IMR-90 (cell line): ENCODE data around the gene PTCH1. TPM values are rescaled to one million over a fixed set of nuclear protein-coding genes. Genes with fewer than 3 reads are reported as not detected.

Experiments used
- ATAC-seq: fragments of 200-7000 bp; cut with Tn5 transposase; 2 replicates; pipeline ENCODE4 v1.9.1; 2020; ENCODE audit warnings: low read depth, mild to moderate bottlenecking, moderate library complexity
- BruUV-seq: library from RNA; stranded (reverse); fragments of 400-500 nt; replicated peaks from 2 replicates; lab custom pipeline; 2021; lab: Mats Ljungman, UMichigan
- CTCF ChIA-PET: fragments of 300-600 bp; formaldehyde crosslinking; extraction: SDS; loops from one replicate; lab custom pipeline; 2021; ENCODE audit warnings: antibody characterized with exemption; lab: Yijun Ruan, JAX
- POLR2A ChIA-PET: fragments of 300-600 bp; sonication (Branson Sonifier 250); formaldehyde crosslinking; loops from one replicate; lab custom pipeline; 2022; ENCODE audit warnings: antibody characterized with exemption; ENCODE audit not compliant: unreplicated experiment; lab: Charles Lee
- DNase-seq: peaks from one replicate; pipeline ENCODE4 v3.0.0; 2013
- H2AFZ ChIP-seq: replicated peaks from 2 replicates; pipeline ENCODE3; 2013; ENCODE audit warnings: low read length, mild to moderate bottlenecking; ENCODE audit not compliant: poor library complexity
- H2AK5ac ChIP-seq: 2 replicates; pipeline ENCODE4 v1.6.1; 2013; ENCODE audit warnings: low read depth, low read length, inconsistent platforms
- H2AK9ac ChIP-seq: replicated peaks from 2 replicates; pipeline ENCODE3; 2013; ENCODE audit warnings: mild to moderate bottlenecking, low read depth, low read length, moderate library complexity; ENCODE audit not compliant: poor library complexity
- H2BK120ac ChIP-seq: 2 replicates; pipeline ENCODE4 v1.6.1; 2013; ENCODE audit warnings: low read depth, low read length, inconsistent platforms
- H2BK15ac ChIP-seq: 3 replicates; pipeline ENCODE4 v1.6.1; 2013; ENCODE audit warnings: low read depth, low read length, inconsistent platforms
- H2BK20ac ChIP-seq: 2 replicates; pipeline ENCODE4 v1.6.1; 2013; ENCODE audit warnings: low read depth, mild to moderate bottlenecking, inconsistent platforms, low read length, moderate library complexity
- H2BK5ac ChIP-seq: 2 replicates; pipeline ENCODE4 v1.6.1; 2013; ENCODE audit warnings: mild to moderate bottlenecking, low read depth, low read length, inconsistent platforms; ENCODE audit not compliant: poor library complexity, severe bottlenecking
- H3K14ac ChIP-seq: replicated peaks from 2 replicates; pipeline ENCODE4 v1.6.1; 2013; ENCODE audit warnings: low read depth, low read length, inconsistent platforms
- H3K18ac ChIP-seq: 2 replicates; pipeline ENCODE4 v1.6.1; 2013; ENCODE audit warnings: low read depth, low read length, control low read depth
- H3K23ac ChIP-seq: 2 replicates; pipeline ENCODE4 v1.6.1; 2013; ENCODE audit warnings: low read depth, low read length, inconsistent platforms
- H3K27ac ChIP-seq: 2 replicates; pipeline ENCODE4 v1.5.1; 2013; ENCODE audit warnings: mild to moderate bottlenecking, control low read depth, low read length; ENCODE audit not compliant: insufficient read depth
- H3K27me3 ChIP-seq: 2 replicates; pipeline ENCODE4 v1.6.1; 2013; ENCODE audit warnings: low read length; ENCODE audit not compliant: control insufficient read depth, insufficient read depth
- H3K36me3 ChIP-seq: 2 replicates; pipeline ENCODE4 v1.6.1; 2013; ENCODE audit warnings: low read length, mixed read lengths; ENCODE audit not compliant: control insufficient read depth, insufficient read depth
- H3K4ac ChIP-seq: 2 replicates; pipeline ENCODE4 v1.6.1; 2013; ENCODE audit warnings: low read depth, low read length, inconsistent platforms
- H3K4me1 ChIP-seq: 2 replicates; pipeline ENCODE4 v1.6.1; 2013; ENCODE audit warnings: low read length, mixed read lengths; ENCODE audit not compliant: control insufficient read depth, insufficient read depth
- H3K4me2 ChIP-seq: 2 replicates; pipeline ENCODE4 v1.6.1; 2013; ENCODE audit warnings: low read depth, mild to moderate bottlenecking, control low read depth, low read length, moderate library complexity
- H3K4me3 ChIP-seq: 2 replicates; pipeline ENCODE4 v1.5.1; 2013; ENCODE audit warnings: low read depth, mild to moderate bottlenecking, control low read depth, low read length, moderate library complexity; ENCODE audit not compliant: insufficient read depth
- H3K56ac ChIP-seq: 2 replicates; pipeline ENCODE4 v1.6.1; 2013; ENCODE audit warnings: low read length, inconsistent platforms; ENCODE audit not compliant: insufficient read depth; ENCODE audit errors: extremely low read depth
- H3K79me1 ChIP-seq, 2 experiments: 2 replicates each; pipeline ENCODE4 v1.6.1; 2013; ENCODE audit warnings: low read length in 2 of 2, inconsistent platforms in 1 of 2, low read depth in 1 of 2
- H3K9ac ChIP-seq: 2 replicates; pipeline ENCODE4 v1.6.1; 2013; ENCODE audit warnings: low read depth, low read length, control low read depth
- H3K9me1 ChIP-seq: 2 replicates; pipeline ENCODE4 v1.6.1; 2013; ENCODE audit warnings: low read length, inconsistent platforms; ENCODE audit not compliant: insufficient read depth
- H3K9me3 ChIP-seq: 2 replicates; pipeline ENCODE4 v1.6.1; 2013; ENCODE audit warnings: low read length; ENCODE audit not compliant: control insufficient read depth, insufficient read depth
- H4K20me1 ChIP-seq: 2 replicates; pipeline ENCODE4 v1.6.1; 2013; ENCODE audit warnings: low read length, inconsistent platforms; ENCODE audit not compliant: insufficient read depth
- H4K5ac ChIP-seq: 2 replicates; pipeline ENCODE4 v1.6.1; 2013; ENCODE audit warnings: mild to moderate bottlenecking, low read depth, low read length, control low read depth
- H4K8ac ChIP-seq, 2 experiments: 2 replicates each; pipeline ENCODE4 v1.6.1; 2013; ENCODE audit warnings: low read depth in 2 of 2, low read length in 2 of 2, control low read depth in 1 of 2, inconsistent platforms in 1 of 2
- H4K91ac ChIP-seq: 2 replicates; pipeline ENCODE4 v1.6.1; 2013; ENCODE audit warnings: low read depth, low read length, inconsistent platforms; ENCODE audit not compliant: insufficient read depth
- BHLHE40 ChIP-seq: fragments of 150-350 bp; IDR thresholded peaks from 2 replicates; pipeline ENCODE4 v1.6.1; 2016; ENCODE audit warnings: mild to moderate bottlenecking, low read depth, low read length
- CEBPB ChIP-seq: IDR thresholded peaks from 2 replicates; pipeline ENCODE4 v1.6.1; 2012; ENCODE audit warnings: low read depth, low read length, improper control_type of control experiment
- CHD1 ChIP-seq: IDR thresholded peaks from 2 replicates; pipeline ENCODE4 v1.6.1; 2012; ENCODE audit warnings: low read depth, low read length, improper control_type of control experiment
- CTCF ChIP-seq: conservative IDR thresholded peaks from 2 replicates; pipeline ENCODE4 v1.5.1; 2012; ENCODE audit warnings: mild to moderate bottlenecking, low read depth, low read length, improper control_type of control experiment
- ELK1 ChIP-seq: fragments of 150-350 bp; IDR thresholded peaks from 2 replicates; pipeline ENCODE4 v1.6.1; 2016; ENCODE audit warnings: low read depth, mild to moderate bottlenecking, low read length, moderate library complexity, borderline replicate concordance
- FOS ChIP-seq: fragments of 150-350 bp; IDR thresholded peaks from 2 replicates; pipeline ENCODE4 v1.6.1; 2016; ENCODE audit warnings: low read depth, low read length
- MAFK ChIP-seq: IDR thresholded peaks from 2 replicates; pipeline ENCODE4 v1.6.1; 2012; ENCODE audit warnings: low read depth, low read length, improper control_type of control experiment
- MAZ ChIP-seq: IDR thresholded peaks from 2 replicates; pipeline ENCODE4 v1.6.1; 2012; ENCODE audit warnings: low read depth, mild to moderate bottlenecking, low read length, improper control_type of control experiment, moderate library complexity, borderline replicate concordance
- MXI1 ChIP-seq: IDR thresholded peaks from 2 replicates; pipeline ENCODE4 v1.6.1; 2012; ENCODE audit warnings: low read depth, mild to moderate bottlenecking, low read length, moderate library complexity, borderline replicate concordance
- NFE2L2 ChIP-seq: fragments of 150-350 bp; IDR thresholded peaks from 2 replicates; pipeline ENCODE4 v1.6.1; 2016; ENCODE audit warnings: low read depth, mild to moderate bottlenecking, low read length
- POLR2A ChIP-seq: IDR thresholded peaks from 2 replicates; pipeline ENCODE4 v1.6.1; 2012; ENCODE audit warnings: mild to moderate bottlenecking, low read depth, low read length
- RAD21 ChIP-seq: IDR thresholded peaks from 2 replicates; pipeline ENCODE4 v1.6.1; 2012; ENCODE audit warnings: low read length, improper control_type of control experiment
- RCOR1 ChIP-seq: IDR thresholded peaks from 2 replicates; pipeline ENCODE4 v1.6.1; 2012; ENCODE audit warnings: mild to moderate bottlenecking, low read length, improper control_type of control experiment; ENCODE audit not compliant: insufficient replicate concordance
- RFX5 ChIP-seq: IDR thresholded peaks from 2 replicates; pipeline ENCODE4 v1.8.0; 2012; ENCODE audit warnings: low read depth, mild to moderate bottlenecking, low read length, moderate library complexity
- SMC3 ChIP-seq: fragments of 150-350 bp; IDR thresholded peaks from 2 replicates; pipeline ENCODE4 v1.6.1; 2016; ENCODE audit warnings: low read depth, mild to moderate bottlenecking, antibody characterized with exemption, low read length, moderate library complexity
- USF2 ChIP-seq: fragments of 150-350 bp; IDR thresholded peaks from 2 replicates; pipeline ENCODE4 v1.6.1; 2017; ENCODE audit warnings: mild to moderate bottlenecking, antibody characterized with exemption, low read length, low read depth
- WGBS, 2 experiments: methylation state at CpG; one replicate each; pipeline versions ENCODE4 v1.1.5 to v1.1.7; 2013; ENCODE audit warnings: missing lambda C conversion rate in 2 of 2; ENCODE audit not compliant: insufficient read length in 1 of 2; ENCODE audit errors: extremely low coverage in 2 of 2; 5-methylcytosine and 5-hydroxymethylcytosine counted together
- dilution Hi-C: fragments of 300-500 bp; cut with HindIII; formaldehyde crosslinking; loops from one replicate; pipeline ENCODE4 v1.14.3; 2018; ENCODE audit warnings: low sequenced_read_pairs; ENCODE audit not compliant: unreplicated experiment
- in situ Hi-C: fragments of 300-500 bp; cut with MboI; formaldehyde crosslinking; loops from 3 replicates; pipeline ENCODE4 v1.14.3; 2019; ENCODE audit warnings: low sequenced_read_pairs, inconsistent platforms, mixed read lengths
- intact Hi-C: fragments of 100-400 bp; cut with micrococcal nuclease; formaldehyde crosslinking; loops from 2 replicates; pipeline ENCODE4 v1.10.0; 2022
- polyA plus RNA-seq, 3 experiments: library from polyadenylated mRNA; depleted of rRNA; stranded (reverse); fragments of >200 nt; gene quantifications; 2 replicates each; pipeline ENCODE4 v1.2.3, GENCODE V29; 2012; ENCODE audit warnings: low replicate concordance in 1 of 3
- total RNA-seq: library from RNA; depleted of rRNA; stranded (reverse); fragments of >200 nt; gene quantifications from 2 replicates; pipeline ENCODE4 v1.2.3, GENCODE V29; 2012

Gene PTCH1
- total and polyA plus RNA-seq, 2 of the 4 experiments (the other 2 are of a cell fraction), result 4.1 to 5.0 TPM

- no peaks in the 10 kb centered on the region for H3K79me1 ChIP-seq
- no peak overlapping the region for H3K23ac ChIP-seq
- no peak overlapping the region for H3K14ac ChIP-seq
- WGBS, 2 experiments, result 90% methylated on average over 14 of the region's 22 CpGs; no CpG with 5 or more reads in 1 of the 2 experiments
- intact Hi-C loops (no loop called here), in situ Hi-C loops (no loop called here), dilution Hi-C loops (no loop called here)
- no peak overlapping the region for H3K18ac ChIP-seq
- no peak overlapping the region for H3K27ac ChIP-seq
- POLR2A ChIA-PET, result no interaction called here
- H2BK20ac ChIP-seq, result no peak overlapping the region
- CTCF ChIA-PET, result interaction anchor here (0.5 kb wide), 1 partner anchor 24 kb away, joined by 6 read pairs; no protein-coding TSS in a partner anchor
- H2BK15ac ChIP-seq, result no peak overlapping the region
- no peak overlapping the region for H3K56ac ChIP-seq
- H3K36me3 ChIP-seq, result peaks cover 65% of the 10 kb centered on the region
- H2BK120ac ChIP-seq, result no peak overlapping the region
- no peak overlapping the region for H4K8ac ChIP-seq
- no peaks in the 10 kb centered on the region for H3K9me3 ChIP-seq
- H2BK5ac ChIP-seq, result no peak overlapping the region
- no peak overlapping the region for H3K4me2 ChIP-seq
- no peak overlapping the region for H2AK5ac ChIP-seq
- H4K5ac ChIP-seq, result no peak overlapping the region
- H3K9ac ChIP-seq, result no peak overlapping the region
- H3K4me1 ChIP-seq, result peaks cover 10% of the 10 kb centered on the region
- no TSS peak for BruUV-seq
- no peak overlapping the region for H3K4ac ChIP-seq
- H2AK9ac ChIP-seq, result no peak overlapping the region
- H3K4me3 ChIP-seq, result no peak overlapping the region
- H4K91ac ChIP-seq, result no peak overlapping the region
- no peaks in the 10 kb centered on the region; the same call in 1 of the 2 replicates for H3K9me1 ChIP-seq
- ATAC-seq (no peak), DNase-seq (no peak)
- H2AFZ ChIP-seq, result no peak overlapping the region
- no peak for TF ChIP-seq CHD1
- TF ChIP-seq POLR2A, result no peak
- no peak for TF ChIP-seq ELK1
- no peak for TF ChIP-seq FOS
- TF ChIP-seq CEBPB, result no peak
- TF ChIP-seq RFX5, result no peak
- no peak for TF ChIP-seq RCOR1
- TF ChIP-seq NFE2L2, result no peak
- no peak for TF ChIP-seq RAD21
- TF ChIP-seq MAZ, result no peak
- no peak for TF ChIP-seq MXI1
- TF ChIP-seq MAFK, result no peak
- TF ChIP-seq CTCF, result no peak
- TF ChIP-seq SMC3, result no peak
- no peak for TF ChIP-seq BHLHE40
- TF ChIP-seq USF2, result no peak
- no peaks in the 10 kb centered on the region for H3K27me3 ChIP-seq
- H4K20me1 ChIP-seq, result no peaks in the 10 kb centered on the region
These were observed 67.8 kb downstream of the PTCH1 start for GRCh38 chr9:95449016-95449415.
